GM12865 (cell line): ENCODE results near the gene EMX1.

Experiments used
- DNase-seq: peaks from one replicate; pipeline ENCODE4 v3.0.0; 2010; ENCODE audit warnings: low read depth
- H3K4me3 ChIP-seq: 2 replicates; pipeline ENCODE4 v1.5.1; 2011; ENCODE audit warnings: mild to moderate bottlenecking, low read depth, low read length, control low read depth
- CTCF ChIP-seq: IDR thresholded peaks from 2 replicates; pipeline ENCODE4 v1.5.1; 2011; ENCODE audit warnings: low read length, control low read depth, low read depth, inconsistent platforms; ENCODE audit not compliant: insufficient read depth; ENCODE audit errors: missing control alignments

The EMX1 gene

GRCh38 chr2:72964146-72964525, 46.8 kb downstream of the EMX1 start:
- no peak overlapping the region for H3K4me3 ChIP-seq
- no peak for DNase-seq
- TF ChIP-seq CTCF = no peak

- TF ChIP-seq CTCF = no peak
- no peak for DNase-seq
- H3K4me3 ChIP-seq = no peak overlapping the region
Measured at GRCh38 chr2:72965016-72965415, 47.7 kb downstream of the EMX1 start.

- no peak for TF ChIP-seq CTCF
- no peak for DNase-seq
- H3K4me3 ChIP-seq = no peak overlapping the region
Measured at GRCh38 chr2:72965770-72966450, 48.6 kb downstream of the EMX1 start.

GRCh38 chr2:72968286-72968685, 51.0 kb downstream of the EMX1 start:
- TF ChIP-seq CTCF = no peak
- DNase-seq = no peak
- no peak overlapping the region for H3K4me3 ChIP-seq

- no peak overlapping the region for H3K4me3 ChIP-seq
- DNase-seq = no peak
- no peak for TF ChIP-seq CTCF
Measured at GRCh38 chr2:72969706-72970105, 52.4 kb downstream of the EMX1 start.

- no peak overlapping the region for H3K4me3 ChIP-seq
- TF ChIP-seq CTCF = no peak
- DNase-seq = no peak
Measured at GRCh38 chr2:72971036-72971435, 53.7 kb downstream of the EMX1 start.
